Spleen (tissue), 11 donors: ENCODE results near the gene PLPP2. TPM values are rescaled to one million over a fixed set of nuclear protein-coding genes. Genes with fewer than 3 reads are reported as not detected.

Source experiments
- DNase-seq: peaks from one replicate; pipeline ENCODE4 v3.0.0-alpha.2; 2020
- H3K27ac ChIP-seq, 8 donors: fragments of 200-600 bp; sonication (generic) in 7 of 8; 1 replicate in 4 of 8; 2 replicates in 4 of 8; pipeline versions ENCODE4 v1.5.0 to v1.8.0; 2016 to 2021; ENCODE audit warnings: inconsistent platforms in 4 of 8, mild to moderate bottlenecking in 4 of 8, moderate library complexity in 1 of 8
- H3K27me3 ChIP-seq, 7 donors: fragments of 200-600 bp; sonication (generic) in 6 of 7; replicated peaks in 1 of 7; 1 replicate in 4 of 7; 2 replicates in 3 of 7; pipeline versions ENCODE4 v1.5.0 to v1.8.0; 2016 to 2021; ENCODE audit warnings: inconsistent platforms in 3 of 7, mild to moderate bottlenecking in 1 of 7
- H3K36me3 ChIP-seq, 6 donors: fragments of 200-600 bp; sonication (generic) in 5 of 6; 1 replicate in 4 of 6; 2 replicates in 2 of 6; pipeline versions ENCODE4 v1.5.0 to v1.8.0; 2016 to 2021; ENCODE audit warnings: inconsistent platforms in 2 of 6
- H3K4me1 ChIP-seq, 6 donors: fragments of 200-600 bp; sonication (generic) in 5 of 6; 1 replicate in 3 of 6; 2 replicates in 3 of 6; pipeline versions ENCODE4 v1.5.0 to v1.8.0; 2016 to 2021; ENCODE audit warnings: inconsistent platforms in 3 of 6
- H3K4me3 ChIP-seq, 8 donors: fragments of 200-600 bp; sonication (generic) in 7 of 8; 1 replicate in 4 of 8; 2 replicates in 4 of 8; pipeline versions ENCODE4 v1.5.0 to v1.8.0; 2016 to 2021; ENCODE audit warnings: inconsistent platforms in 4 of 8, mild to moderate bottlenecking in 4 of 8, moderate library complexity in 2 of 8
- H3K9me3 ChIP-seq, 8 donors: fragments of 200-600 bp; sonication (generic) in 7 of 8; 1 replicate in 4 of 8; 2 replicates in 4 of 8; pipeline versions ENCODE4 v1.5.0 to v1.8.0; 2016 to 2021; ENCODE audit warnings: inconsistent platforms in 4 of 8
- POLR2A ChIP-seq, 3 donors: fragments of 450-650 bp; IDR thresholded peaks; one replicate each; pipeline ENCODE4 v1.5.1; 2017; ENCODE audit warnings: antibody characterized with exemption in 3 of 3, mild to moderate bottlenecking in 1 of 3
- POLR2AphosphoS5 ChIP-seq, 3 donors: sonication (generic); formaldehyde crosslinking; IDR thresholded peaks; one replicate each; pipeline ENCODE4 v1.5.1; 2017; ENCODE audit warnings: antibody characterized with exemption in 3 of 3
- WGBS, 5 donors: extraction: QIAGEN DNeasy Blood & Tissue Kit in 3 of 5; methylation state at CpG; one replicate each; pipeline versions ENCODE4 v1.1.5 to v1.1.7; 2013 to 2018; 5-methylcytosine and 5-hydroxymethylcytosine counted together
- intact Hi-C: fragments of 100-400 bp; cut with DNase I; formaldehyde crosslinking; loops from one replicate; pipeline ENCODE4 v1.15.0; 2023; ENCODE audit warnings: low total_unique reads
- polyA plus RNA-seq, 3 donors: library from polyadenylated mRNA; stranded (reverse); fragments of 200-250 nt; gene quantifications; one replicate each; pipeline ENCODE4 v1.2.1, GENCODE V29; 2013
- total RNA-seq, 7 donors: library from RNA; depleted of rRNA in 3 of 7; stranded (reverse); fragments of >200 nt in 3 of 7; fragmentation: NEBNext Ultra II Directional in 4 of 7; extraction: Animal tissue kit (Norgen Biotek cat#: 25700) in 4 of 7; gene quantifications; one replicate each; pipeline versions ENCODE4 v1.1.0 to v1.2.1, GENCODE V29; 2016 to 2021
- TF ChIP-seq, protein P1 (sequence below), 11 experiments: fragments of 200-600 bp in 7 of 11; fragments of 450-650 bp in 4 of 11; sonication (generic) in 4 of 11; IDR thresholded peaks in 8 of 11; conservative IDR thresholded peaks in 3 of 11; 1 replicate in 7 of 11; 2 replicates in 4 of 11; pipeline versions ENCODE4 v1.4.0 to v1.8.0; 2016 to 2021; ENCODE audit warnings: antibody characterized with exemption in 11 of 11, inconsistent platforms in 4 of 11, mild to moderate bottlenecking in 1 of 11
- donor health status: healthy with polysubstance abuse.
- donor health status: DM: no; HTN: no; CAD: no; lungs with moderate emphysema.
- donor health status: DM: no; HTN: no; CAD: no.
- donor health status: Bipolar disorder and iron deficiency.
- donor health status: healthy.
- donor health status: DM: no; HTN: no; CAD: no.
- donor health status: DM: yes; HTN: yes; CAD: no.

The PLPP2 gene
- total and polyA plus RNA-seq, 10 donors = 1.2 to 27.7 (median 4.1) TPM

DNA sequence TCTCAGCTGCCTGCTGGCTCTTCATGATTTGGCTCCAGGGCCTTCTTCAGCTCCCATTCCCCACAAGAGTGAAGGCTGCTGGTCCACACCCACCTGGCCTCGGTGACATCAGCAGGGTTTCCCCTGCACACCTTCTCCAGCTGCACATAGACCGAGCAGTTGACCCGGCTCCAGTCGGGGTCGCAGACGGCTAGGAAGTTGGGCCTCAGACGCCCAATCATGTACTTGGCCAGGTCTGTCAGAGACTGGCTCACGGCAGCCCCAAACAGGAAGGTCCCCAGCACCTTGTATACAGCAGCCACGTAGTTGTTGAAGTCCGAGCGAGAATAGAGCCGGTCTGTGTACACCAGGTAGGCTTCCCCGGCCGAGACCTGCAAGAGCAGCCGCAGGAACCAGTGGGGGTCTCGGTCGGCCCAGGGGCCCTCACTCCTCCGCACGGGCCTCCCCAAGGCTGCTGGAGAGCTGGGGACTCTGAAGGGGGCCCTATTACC, 3.8 kb downstream of the PLPP2 start:
- no peaks in the 10 kb centered on the region for H3K9me3 ChIP-seq
- intact Hi-C loops = no loop called here

DNA sequence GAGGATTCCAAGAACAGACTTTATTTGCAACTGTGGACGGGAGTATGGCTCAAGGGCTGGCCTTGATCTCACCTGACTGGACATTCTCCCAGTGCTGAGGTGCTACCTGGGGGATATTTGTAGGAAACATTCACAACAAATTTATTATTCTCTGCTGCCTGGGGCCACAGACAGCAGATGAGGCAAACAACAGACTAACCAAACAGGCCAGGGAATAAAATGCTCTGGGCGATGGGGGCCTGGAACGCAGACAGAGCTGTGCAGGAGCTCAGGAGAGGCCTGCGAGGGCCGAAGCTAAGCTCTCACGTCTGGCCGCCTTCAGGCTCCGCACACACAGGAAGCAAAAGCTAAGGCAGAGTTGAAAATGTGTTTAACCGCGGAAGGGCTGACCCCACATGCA, 7.8 kb downstream of the PLPP2 start:
- H3K4me1 ChIP-seq = no peaks in the 10 kb centered on the region
- TF ChIP-seq, protein P1, sequence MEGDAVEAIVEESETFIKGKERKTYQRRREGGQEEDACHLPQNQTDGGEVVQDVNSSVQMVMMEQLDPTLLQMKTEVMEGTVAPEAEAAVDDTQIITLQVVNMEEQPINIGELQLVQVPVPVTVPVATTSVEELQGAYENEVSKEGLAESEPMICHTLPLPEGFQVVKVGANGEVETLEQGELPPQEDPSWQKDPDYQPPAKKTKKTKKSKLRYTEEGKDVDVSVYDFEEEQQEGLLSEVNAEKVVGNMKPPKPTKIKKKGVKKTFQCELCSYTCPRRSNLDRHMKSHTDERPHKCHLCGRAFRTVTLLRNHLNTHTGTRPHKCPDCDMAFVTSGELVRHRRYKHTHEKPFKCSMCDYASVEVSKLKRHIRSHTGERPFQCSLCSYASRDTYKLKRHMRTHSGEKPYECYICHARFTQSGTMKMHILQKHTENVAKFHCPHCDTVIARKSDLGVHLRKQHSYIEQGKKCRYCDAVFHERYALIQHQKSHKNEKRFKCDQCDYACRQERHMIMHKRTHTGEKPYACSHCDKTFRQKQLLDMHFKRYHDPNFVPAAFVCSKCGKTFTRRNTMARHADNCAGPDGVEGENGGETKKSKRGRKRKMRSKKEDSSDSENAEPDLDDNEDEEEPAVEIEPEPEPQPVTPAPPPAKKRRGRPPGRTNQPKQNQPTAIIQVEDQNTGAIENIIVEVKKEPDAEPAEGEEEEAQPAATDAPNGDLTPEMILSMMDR (IDR thresholded peaks at IDR 0.05 in 8 of 11, conservative IDR thresholded peaks at IDR 0.05 in 3 of 11) = no peak
- no peak for TF ChIP-seq POLR2AphosphoS5 (IDR thresholded peaks at IDR 0.05)
- TF ChIP-seq POLR2A (IDR thresholded peaks at IDR 0.05) = no peak
- H3K27ac ChIP-seq = no peak overlapping the region
- no peak for DNase-seq
- WGBS, 5 donors = 81 to 90% (median 85%) methylated on average over 10 of the region's 10 CpGs
- H3K36me3 ChIP-seq = peaks cover 0 to 11% (median 0%) of the 10 kb centered on the region in 6 donors
- H3K4me3 ChIP-seq = no peak overlapping the region
- intact Hi-C loops = no loop called here
- peaks cover 0 to 55% (median 0%) of the 10 kb centered on the region in 7 donors for H3K27me3 ChIP-seq
- no peaks in the 10 kb centered on the region for H3K9me3 ChIP-seq

More for the DNA sequence above, 3.8 kb downstream of the PLPP2 start:
- no peak overlapping the region for H3K4me3 ChIP-seq
- TF ChIP-seq, protein P1 (IDR thresholded peaks at IDR 0.05 in 8 of 11, conservative IDR thresholded peaks at IDR 0.05 in 3 of 11) = no peak
- no peak for TF ChIP-seq POLR2AphosphoS5 (IDR thresholded peaks at IDR 0.05)
- no peak for TF ChIP-seq POLR2A (IDR thresholded peaks at IDR 0.05)
- DNase-seq = no peak
- H3K27me3 ChIP-seq = peaks cover 1 to 56% (median 26%) of the 10 kb centered on the region in 7 donors
- 86 to 93% (median 87%) methylated on average over 3 to 19 of the region's 19 CpGs for WGBS, 5 donors
- H3K36me3 ChIP-seq = no peaks in the 10 kb centered on the region
- peaks cover 0 to 21% (median 16%) of the 10 kb centered on the region in 6 donors for H3K4me1 ChIP-seq
- H3K27ac ChIP-seq = no peak overlapping the region

DNA sequence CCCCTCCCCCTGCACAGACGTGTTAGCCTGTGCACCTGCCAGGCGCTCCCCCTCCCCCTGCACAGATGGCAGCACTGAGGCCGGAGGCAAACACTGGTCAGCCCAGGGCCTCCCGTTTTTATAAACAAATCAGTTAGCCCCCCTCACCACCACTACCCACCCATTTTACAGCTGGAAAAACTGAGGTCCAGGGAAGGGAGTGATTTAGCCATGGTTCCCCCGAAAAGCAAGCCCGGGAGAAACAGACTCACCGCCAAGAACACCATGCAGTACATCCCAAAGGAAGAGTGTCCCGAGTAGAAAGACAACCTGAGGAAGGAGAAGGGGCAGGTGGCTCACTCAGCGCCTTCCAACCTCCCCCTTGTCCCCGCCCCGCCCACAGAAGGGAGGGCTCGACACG, 8.7 kb downstream of the PLPP2 start:
- H3K4me3 ChIP-seq = no peak overlapping the region
- no peak overlapping the region for H3K27ac ChIP-seq
- no peaks in the 10 kb centered on the region for H3K9me3 ChIP-seq
- peaks cover 0 to 11% (median 0%) of the 10 kb centered on the region in 6 donors for H3K36me3 ChIP-seq
- 69 to 79% (median 72%) methylated on average over 13 of the region's 13 CpGs for WGBS, 5 donors
- no peaks in the 10 kb centered on the region for H3K4me1 ChIP-seq
- DNase-seq = no peak
- TF ChIP-seq POLR2A (IDR thresholded peaks at IDR 0.05) = no peak
- TF ChIP-seq POLR2AphosphoS5 (IDR thresholded peaks at IDR 0.05) = no peak
- TF ChIP-seq, protein P1 (IDR thresholded peaks at IDR 0.05 in 8 of 11, conservative IDR thresholded peaks at IDR 0.05 in 3 of 11) = no peak
- intact Hi-C loops = no loop called here
- H3K27me3 ChIP-seq = peaks cover 0 to 55% (median 5%) of the 10 kb centered on the region in 7 donors

DNA sequence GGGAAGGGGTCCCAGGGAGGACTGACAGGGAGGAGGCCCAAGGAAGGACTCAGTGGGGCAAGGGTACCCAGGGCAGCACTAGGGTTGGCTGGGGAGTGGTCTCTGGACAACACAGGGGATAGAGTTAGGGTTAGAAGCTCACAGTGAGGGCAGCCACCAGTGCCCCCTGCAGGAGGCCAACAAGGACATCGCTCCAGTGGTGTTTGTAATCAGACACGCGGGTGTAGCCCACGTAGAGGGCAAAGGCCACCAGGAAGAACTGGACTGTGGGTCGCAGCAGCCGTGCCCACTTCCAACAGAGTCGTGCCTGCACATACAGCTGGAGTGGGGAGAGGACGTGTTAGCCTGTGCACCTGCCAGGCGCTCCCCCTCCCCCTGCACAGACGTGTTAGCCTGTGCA, 9.2 kb downstream of the PLPP2 start:
- Histone ChIP-seq H3K9me3 (no peaks in the 10 kb centered on the region), H3K36me3 (peaks cover 0 to 11% (median 0%) of the 10 kb centered on the region in 6 donors), H3K27ac (no peak overlapping the region), H3K4me1 (no peaks in the 10 kb centered on the region), H3K4me3 (no peak overlapping the region), H3K27me3 (peaks cover 0 to 56% (median 7%) of the 10 kb centered on the region in 7 donors)
- intact Hi-C loops = no loop called here
- 64 to 76% (median 69%) methylated on average over 9 to 10 of the region's 10 CpGs for WGBS, 5 donors
- DNase-seq = no peak
- TF ChIP-seq POLR2AphosphoS5 (IDR thresholded peaks at IDR 0.05) (no peak), POLR2A (IDR thresholded peaks at IDR 0.05) (no peak)
- TF ChIP-seq, protein P1 (IDR thresholded peaks at IDR 0.05 in 8 of 11, conservative IDR thresholded peaks at IDR 0.05 in 3 of 11) = no peak
